Left hindlimb (tissue), 1 donor: ENCODE measurements around the gene ADARB2.

ENCODE experiments used
- DNase-seq: peaks from one replicate; pipeline ENCODE4 v3.0.0-alpha.2; 2018

ADARB2 gene

DNA sequence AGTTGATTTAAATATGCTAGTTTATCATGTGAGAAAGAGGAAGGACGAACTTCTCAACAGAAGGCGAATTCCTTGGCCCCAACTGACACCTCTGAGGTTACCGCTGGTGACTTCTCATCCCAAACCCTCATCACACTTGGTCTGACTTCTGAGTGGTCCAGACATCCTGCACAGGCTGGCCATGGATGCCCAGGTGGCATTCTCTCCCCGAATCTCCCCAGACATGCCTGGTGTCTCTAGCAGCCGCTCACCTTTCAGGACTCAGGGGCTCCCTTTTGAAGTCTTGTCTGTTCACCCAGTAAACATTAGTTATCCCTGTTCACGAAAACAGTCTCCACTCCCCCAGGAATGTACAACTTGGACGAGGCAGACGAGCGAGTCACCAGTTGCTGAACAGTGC, 157.7 kb downstream of the ADARB2 start:
- DNase-seq: no peak

DNA sequence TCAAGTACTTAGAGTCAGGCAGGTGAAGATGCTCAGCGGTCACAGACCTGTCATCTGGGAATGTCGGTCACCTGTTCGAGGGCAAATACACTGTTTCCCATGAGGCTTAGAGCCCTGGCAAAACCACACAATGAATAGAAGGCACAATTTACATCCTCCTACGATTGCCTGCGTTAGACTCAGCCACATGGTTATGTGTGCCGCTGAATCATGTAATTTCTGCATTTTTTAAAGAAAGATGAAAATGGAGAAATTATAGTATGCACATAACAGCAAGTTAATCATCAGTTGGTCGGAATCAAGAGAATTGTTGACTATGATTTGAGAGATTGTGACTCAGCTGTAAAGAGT, 158.2 kb downstream of the ADARB2 start:
- DNase-seq: no peak

DNA sequence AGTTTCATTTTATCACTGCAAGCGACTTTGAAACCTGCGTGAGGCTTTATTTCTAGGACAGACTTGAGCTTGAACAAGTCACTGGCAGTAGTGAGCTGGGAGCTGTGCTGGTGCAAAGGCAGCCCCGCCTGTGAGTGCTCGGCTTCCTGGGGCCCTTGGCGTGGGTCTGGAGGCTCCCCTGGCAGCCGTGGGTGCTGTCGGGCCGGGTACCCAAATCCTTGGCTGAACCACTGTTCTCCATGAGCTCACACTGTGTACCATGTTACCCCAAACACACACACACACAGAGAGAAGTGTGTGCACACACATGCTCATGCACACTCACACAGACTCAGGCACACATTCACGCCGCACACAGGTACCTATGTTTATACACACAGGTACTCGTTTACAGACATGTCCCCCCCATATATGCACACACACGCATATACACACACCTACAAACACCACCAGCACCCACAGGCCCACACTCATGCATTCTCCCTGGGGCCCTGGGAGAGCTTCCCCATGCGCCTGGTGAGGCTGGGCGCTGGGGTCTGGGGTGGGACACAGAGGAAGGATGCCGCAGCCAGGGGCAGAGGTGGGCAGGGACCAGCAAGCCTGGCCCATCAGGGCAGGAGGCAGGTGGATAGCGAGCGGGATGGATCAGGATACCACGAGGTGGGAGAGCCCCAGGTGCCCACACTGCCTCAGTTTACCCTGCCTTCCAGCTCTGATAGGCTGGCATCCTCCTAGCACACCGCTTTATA, 158.8 kb downstream of the ADARB2 start:
- no peak for DNase-seq

DNA sequence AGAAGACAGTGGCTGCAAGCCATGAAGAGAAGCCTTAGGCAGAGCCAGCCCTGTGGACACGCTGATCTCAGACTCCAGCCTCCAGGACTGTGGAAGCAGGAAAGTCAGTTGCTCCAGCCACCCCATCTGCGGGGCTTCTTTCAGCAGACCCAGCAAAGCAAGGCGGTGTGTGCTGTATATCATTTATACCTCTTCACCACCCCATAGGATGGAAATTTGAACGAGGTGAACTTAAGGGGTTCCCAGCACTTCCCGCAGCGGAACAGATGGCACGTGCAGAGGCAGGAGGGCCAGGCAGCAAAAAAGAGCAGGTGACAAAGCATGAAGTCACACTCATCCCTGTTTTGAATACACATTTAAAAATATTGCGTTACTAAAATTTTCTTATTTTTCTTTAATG, 159.4 kb downstream of the ADARB2 start:
- no peak for DNase-seq

DNA sequence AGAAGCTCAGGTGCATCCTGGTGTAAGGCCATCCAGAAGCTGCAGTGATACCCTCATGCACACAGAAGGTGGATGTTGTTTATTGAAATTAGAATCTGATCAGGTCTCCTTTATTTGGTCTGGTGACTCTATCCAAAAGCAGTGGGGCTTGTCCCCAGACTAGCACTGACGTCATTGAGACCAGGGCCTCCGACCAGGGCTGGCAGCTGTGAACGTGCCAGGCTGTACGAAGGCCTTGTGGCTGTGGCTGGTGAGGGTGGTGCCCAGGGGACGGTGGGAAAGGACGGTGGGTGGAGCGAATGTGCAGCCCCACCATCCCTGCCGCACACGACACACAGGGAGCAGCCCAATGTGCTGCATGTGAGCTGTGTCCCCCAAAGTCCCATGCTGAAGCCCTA, 160.0 kb downstream of the ADARB2 start:
- DNase-seq: no peak

DNA sequence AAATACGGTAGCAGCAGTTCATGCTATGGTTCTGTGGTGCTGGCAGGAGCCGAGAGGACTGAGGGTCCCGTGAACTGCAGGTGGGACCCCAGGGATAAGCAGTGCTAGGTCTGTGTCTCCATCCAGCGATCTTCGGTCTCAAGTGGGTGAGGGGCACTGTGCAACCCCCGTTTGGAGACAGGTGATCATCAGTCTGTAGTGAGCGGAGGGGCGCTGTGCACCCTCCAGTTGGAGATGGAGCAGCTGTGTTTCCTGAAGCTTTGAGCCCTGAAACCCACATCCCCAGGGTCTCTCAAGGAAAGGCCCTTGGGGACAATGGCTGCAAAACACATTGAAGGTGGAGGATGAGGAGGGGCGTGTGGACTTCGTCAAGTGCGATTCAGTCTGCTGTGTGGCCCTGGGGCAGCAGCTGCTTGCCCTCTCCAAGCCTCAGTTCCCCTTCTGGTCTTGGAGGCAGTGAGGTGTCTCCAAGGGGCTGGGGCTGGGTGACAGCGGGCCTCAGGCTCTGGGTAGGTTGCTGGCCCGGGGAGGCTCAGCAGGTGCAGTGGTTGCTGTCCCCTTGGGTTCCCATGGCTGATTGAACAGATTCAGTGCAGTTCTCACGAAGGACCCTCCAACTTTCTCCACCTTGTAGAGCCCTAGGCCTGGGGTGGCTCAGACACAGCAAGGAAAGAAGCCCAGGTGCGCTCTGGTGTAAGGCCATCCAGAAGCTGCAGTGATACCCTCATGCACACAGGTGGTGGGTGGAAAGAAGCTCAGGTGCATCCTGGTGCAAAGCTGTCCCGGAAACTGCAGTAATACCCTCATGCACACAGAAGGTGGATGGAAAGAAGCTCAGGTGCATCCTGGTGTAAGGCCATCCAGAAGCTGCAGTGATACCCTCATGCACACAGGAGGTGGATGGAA, 160.6 kb downstream of the ADARB2 start:
- no peak for DNase-seq

DNA sequence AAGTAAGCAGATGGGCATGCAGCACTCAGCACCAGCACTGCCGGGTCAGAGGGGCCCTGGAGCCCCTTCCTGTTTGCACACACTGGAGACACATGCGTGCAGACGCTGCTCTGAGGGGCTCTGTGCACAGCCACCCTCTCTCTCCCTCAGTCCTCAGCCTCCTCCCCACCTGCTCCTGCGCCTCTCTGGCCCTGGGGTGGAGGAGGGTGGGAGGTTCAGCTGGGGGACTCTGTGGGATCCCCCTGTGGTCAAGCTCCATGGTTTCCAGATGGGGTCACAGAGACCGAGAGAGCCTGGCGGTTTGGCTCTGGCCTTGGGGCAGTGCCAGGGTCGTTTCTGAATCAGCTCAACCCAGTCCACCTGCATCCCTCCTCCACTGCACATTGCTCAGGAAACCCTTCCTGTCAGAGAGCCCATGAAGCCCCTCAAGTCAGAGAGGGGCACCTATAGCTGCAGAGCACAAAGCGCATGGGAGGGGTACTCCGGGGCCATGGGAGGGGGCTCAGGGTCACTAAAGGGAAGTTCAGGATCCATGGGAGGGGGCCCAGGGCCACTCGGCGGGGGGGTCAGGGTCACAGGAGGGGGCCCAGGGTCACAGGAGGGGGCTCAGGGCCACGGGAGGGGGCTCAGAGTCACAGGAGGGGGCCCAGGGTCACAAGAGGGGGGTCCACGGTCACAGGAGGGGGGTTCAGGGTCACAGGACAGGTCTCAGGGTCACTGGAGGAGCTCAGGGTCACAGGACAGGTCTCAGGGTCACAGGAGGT, 161.7 kb downstream of the ADARB2 start:
- DNase-seq: no peak

DNA sequence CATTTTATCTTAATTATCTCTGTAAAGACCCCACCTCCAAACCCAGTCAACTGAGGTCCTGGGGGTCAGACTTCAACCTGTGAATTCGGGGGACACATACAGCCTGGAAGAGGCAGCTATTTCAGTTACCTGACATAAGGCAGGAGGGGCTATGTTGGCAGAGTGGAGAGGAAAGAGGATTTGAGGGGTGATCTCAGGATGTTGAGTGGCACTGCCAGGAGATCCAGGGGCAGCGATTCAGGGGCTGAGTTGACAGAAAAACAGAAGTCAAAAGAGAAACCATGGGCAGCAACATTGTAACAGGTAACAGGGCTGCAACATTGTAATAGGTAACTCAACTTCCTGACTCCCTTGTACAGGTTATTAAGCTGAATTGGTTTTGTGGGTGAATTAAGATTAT, 162.6 kb downstream of the ADARB2 start:
- no peak for DNase-seq

DNA sequence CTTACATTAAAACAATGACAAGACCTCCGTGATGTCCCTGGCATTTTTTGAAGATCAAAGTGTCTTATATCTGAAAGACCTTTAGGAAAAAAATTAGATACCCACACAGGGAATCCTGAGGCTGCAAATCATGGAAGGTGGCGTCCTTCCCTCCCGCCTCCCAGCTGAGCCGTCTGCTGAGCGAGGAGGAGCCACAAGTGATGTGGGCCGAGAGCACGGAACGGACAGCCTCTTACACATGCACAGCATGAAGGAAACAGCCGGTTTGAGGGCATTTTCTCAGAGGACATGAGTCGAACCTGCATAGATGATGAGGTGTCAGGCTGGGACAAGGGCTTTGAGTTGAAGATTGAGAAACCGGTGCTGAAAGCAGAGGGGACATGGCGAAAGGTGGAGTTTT, 163.3 kb downstream of the ADARB2 start:
- DNase-seq: no peak

DNA sequence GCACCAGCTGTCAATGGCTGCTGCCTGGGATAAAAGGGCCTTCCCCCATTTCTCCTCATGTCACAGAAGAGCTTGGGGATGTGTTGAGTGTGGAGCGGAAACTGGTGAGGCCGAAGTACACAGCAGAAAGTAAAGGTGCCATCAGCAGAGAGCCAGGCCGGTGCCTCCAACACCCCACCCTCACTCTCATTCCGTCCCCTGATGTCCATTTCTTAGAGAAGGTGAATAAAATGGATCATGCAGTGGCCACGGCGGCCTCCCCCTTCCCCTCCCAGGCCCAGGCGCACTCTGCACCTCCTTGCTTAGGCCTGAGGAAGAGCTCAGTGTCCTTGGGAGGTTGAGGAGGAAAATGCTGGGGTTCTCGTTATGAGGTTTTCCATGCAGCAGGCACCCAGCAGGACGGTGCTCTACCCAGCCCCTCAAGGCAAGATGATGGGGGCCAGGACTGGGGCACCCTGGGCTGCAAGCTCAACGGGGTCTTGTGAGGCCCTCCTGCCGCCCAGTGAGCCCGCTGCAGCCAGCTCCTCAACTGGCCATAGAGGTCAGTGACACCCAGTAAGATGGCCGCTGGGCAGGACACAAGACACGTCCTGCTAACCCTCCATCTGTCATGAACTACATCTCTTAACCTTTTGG, 163.9 kb downstream of the ADARB2 start:
- no peak for DNase-seq

DNA sequence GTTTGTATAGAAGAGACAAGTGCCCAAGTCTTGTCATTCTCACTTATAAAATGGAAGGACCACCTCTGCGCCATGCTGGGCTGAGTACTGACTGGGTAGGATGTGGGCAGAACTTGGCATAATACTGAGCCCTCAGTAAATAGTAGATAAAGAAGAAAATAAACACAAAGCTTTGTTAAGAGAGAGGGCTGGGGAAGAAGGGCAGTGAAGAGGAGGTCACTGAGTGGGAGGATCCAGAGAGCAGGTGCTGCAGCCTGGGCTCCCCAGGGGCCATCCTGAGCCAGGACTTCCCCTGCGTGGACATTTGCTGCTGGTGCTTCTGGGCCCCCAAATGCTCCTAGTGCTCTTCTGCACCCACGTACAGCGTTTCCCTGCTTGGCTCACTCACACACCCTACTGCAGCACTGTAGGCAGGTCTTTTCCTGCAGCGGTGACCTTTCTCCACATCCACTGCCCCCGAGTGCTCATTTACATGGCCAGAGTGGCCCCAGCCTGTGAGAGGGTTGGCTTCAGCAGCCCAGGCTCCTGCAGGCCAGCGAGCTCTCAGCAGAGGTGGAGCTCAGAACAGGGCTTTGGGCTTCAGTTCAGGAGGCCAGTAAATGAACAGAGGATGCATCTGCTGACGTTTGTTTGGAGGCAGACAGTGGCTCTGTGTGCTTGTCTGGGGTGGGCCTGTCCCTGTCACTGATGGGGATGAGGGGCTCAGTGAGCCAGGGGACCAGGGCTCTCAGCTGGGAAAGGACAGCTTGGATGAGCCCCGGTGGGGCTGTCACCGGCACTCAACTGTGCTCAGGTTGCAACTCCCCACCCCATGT, 164.6 kb downstream of the ADARB2 start:
- DNase-seq: no peak

DNA sequence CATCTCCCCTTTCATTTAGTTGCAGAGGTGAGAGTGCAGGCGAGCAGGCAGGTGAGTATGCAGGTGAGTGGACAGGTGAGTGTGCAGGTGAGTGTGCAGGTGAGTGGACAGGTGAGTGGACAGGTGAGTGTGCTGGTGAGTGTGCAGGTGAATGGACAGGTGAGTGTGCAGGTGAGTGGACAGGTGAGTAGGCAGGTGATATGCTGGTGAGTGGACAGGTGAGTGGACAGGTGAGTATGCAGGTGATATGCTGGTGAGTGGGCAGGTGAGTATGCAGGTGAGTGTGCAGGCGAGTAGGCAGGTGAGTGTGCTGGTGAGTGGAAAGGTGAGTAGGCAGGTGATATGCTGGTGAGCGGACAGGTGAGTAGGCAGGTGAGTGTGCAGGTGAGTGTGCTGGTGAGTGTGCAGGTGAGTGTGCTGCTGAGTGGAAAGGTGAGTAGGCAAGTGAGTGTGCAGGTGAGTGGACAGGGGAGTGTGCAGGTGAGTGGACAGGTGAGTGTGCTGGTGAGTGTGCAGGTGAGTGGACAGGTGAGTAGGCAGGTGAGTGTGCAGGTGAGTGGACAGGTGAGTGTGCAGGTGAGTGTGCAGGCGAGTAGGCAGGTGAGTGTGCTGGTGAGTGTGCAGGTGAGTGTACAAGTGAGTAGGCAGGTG, 165.6 kb downstream of the ADARB2 start:
- DNase-seq: no peak

DNA sequence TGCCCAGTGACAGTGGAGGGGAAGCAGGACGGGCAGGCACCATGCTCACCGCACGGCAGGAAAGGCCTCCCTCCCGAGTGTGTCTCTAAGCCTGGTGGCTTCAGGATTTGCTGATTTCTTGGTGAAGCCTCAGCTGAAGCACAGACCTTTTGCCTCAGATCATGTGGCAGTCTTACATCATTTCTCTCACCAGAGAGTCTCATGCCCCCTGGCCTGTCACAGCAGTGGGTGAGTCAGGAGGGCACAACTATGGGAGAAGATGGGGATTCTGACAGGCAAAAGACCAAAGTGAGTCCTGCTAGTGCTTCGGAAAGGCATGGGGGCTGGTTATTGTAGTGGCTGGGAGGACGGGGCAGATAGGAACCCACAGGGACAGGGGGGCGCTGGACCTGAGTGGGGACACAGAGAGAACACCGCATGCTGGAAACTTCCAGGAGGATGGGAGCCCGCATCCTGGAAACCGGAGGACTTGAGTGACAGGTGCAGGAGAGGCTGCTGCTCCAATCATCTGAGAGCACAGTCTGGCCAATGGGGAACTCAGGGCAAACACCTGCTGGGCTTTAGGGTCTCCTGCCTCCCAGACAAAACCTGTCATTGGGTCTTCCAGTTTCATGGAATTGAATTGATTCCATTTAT, 166.8 kb downstream of the ADARB2 start:
- no peak for DNase-seq

DNA sequence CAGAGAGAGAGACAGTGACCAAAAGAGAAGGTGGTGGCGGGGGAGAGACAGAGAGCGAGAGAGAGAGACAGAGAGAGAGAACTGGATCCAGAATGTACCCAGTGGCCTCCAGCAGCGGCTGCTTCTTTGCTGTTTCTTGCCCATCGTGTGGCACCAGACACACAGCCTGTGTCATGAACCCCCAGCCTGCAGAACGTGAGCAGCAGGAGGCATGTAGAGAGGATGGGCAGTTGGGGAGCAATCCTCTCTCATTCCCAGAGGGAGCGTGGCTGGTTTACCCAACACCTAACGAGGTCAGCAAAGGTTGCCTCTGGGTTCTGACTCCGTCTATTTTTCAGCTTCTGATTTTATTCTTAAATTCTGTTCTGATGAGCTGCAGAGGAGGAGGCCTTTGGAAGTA, 168.1 kb downstream of the ADARB2 start:
- DNase-seq: no peak

DNA sequence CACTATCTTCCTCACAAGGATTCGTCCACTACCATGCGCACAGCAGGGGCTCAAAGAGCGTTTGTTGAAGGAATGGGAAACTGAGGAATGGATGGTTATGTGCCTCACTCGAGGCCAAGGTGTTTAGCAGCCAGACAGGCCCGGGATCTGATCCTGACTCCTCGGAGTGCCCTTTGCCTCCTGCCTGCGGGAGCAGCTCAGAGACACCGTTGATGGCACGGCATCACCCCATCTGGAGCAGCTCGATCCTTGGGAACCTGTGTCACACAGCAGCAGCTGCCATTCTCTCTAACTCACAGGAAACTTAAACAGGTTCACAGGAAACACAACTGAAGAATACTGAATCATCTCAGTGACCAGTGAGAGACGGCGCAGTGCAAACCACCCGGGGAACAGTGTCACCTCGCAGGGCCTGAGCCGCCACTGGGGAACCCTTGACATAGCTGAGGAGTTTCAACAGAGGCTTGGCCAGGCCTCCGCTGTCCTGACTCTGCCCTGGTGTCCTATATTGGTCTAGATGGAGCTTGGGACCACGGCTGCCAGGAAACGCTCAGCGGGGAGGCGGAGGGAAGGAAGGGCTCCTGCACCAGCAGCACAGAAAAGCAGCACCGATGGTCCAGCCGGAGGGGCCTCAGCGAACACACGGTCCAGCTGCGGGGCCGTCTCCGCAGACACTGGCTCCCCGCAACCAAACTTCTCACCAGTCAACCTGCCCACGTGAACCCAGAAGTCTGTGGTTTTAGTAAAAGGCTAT, 169.4 kb downstream of the ADARB2 start:
- no peak for DNase-seq

DNA sequence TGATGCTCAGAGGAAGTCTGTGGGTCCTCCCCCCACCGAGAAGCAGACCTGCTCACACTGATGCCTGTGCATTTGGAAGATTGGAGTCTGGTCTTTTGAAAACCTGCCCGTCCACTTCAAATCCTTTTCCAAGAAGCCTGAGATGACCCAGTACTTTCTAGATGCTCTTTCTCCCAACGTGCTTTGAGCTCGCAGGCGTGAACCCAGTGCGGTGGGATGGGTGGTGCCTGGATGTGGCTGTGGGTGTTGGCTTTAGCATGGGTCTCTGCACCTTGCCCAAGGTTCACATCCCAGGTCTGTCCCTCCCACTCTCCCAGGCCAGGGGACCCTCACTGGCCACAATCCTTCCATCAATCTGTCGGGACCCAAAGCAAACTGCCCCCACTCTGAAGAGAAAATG, 170.2 kb downstream of the ADARB2 start:
- DNase-seq: no peak

DNA sequence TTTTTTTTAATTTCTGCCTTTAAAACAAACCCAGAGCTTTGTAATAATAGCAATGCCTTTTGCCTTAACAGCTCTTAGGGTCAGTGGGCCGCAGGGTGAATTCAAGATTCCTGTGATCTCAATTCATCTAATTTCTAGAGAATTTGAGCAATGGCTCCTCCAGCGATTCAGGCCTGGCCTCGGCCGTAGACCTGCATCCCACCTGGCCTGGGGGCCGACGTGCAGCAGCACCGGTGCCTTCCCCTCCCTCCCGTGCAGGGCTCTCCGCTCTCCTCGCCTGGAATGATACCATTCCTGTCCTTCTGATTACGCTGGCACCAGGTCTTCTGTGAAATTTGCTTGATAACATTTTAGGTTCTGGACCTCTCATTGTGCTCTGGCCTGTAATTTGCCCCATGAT, 172.5 kb downstream of the ADARB2 start:
- DNase-seq: no peak

DNA sequence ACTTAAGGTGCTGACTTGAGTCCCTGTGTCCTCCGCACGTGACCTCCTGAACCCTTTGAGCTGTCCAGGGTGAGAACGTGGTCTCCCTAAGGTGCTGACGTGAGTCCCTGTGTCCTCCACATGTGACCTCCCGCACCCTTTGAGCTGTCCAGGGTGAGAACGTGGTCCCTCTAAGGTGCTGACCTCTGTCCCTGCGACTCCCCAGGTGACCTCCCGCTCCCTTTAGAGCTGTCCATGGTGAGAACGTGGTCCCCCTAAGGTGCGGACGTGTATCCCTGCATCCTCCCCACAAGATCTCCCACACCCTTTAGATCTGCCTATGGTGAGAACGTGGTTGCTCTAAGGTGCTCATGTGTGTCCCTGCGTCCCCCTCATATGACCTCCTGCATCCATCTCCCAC, 174.3 kb downstream of the ADARB2 start:
- DNase-seq: no peak

DNA sequence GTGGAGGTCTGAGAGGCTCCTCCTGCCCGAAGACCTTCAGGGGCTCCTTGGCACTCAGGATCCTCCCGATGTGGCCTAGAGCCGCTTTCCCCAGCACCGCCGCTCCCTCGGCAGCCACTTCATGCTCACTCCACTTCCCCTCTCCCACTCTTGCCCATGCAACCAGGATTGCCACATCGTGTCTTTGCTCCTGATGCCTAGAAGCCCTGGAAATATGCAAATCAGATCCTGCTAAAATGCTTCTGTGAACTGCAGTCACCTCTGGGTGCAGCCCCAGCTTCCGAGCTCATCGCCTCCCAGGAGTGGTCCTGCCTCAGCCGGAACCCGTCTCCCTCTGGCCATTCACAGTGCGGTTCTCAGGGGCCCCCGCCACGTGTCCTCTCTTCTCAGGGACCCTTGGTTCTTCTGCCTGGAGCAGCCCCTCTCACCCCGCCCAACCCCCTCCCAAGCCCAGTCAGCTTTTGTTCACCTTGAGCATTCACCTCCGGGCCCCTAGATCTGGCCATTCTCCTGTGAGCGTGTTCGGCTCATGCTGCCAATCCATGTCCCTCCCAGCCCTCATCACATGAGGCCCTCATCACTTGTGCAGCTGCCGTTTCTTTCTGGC, 175.5 kb downstream of the ADARB2 start:
- no peak for DNase-seq
